ENCODE measurements around the gene ARSI. TPM values are rescaled to one million over a fixed set of nuclear protein-coding genes. Genes with fewer than 3 reads are reported as not detected.
"Not testable (repeated sequence)": the region's sequence is repeated elsewhere in the genome, so short reads cannot be mapped to it uniquely, and the experiment has no call there.

The ARSI gene
- total and polyA plus RNA-seq, 3 experiments from 2014 or later, result not detected

DNA sequence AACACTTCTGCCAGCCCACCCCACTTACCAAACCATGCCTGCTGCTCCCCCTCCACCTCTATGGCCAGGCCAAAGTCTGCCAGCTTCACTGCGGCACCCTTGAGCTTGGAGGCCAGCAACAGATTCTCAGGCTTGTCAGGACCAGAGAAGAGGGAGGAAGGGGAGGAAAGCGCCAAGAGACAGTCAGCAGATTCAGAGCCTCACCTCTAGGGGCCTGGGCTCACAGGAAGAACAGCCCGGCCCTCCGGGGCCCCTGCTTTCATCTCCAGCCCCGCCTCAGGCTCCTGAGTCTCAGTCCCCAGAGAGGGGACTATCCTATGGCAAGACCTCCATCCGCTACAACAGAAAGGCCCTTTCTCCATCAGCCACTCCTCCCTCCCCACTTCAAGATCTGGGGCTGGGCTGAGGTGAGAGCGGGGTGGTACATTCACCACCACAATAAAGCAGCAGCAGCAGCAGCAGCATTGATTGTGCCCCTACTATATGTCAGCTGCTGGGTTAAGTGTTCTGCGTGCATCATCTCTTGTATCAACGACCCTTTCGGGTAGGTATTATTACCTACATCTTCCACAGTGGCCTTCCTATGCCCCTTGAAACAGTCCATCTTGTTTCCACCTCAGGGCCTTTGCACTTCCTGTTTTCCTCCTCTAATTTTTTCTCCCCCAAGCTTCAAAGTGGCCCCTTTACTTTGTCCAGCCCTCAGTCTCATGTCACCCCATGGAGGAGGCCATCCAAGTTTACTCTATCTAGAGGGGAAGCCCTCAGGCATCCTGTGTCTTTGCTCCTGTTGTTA lies 49.1 kb downstream of the ARSI start:
- ChIA-PET POLR2A (no interaction called here), CTCF (no interaction called here)
- Histone ChIP-seq H3K27ac (ENCODE audit: low read depth, low read length) (no peak overlapping the region), H3K27me3 (ENCODE audit: insufficient read depth, low read length, poor library complexity, severe bottlenecking) (no peaks in the 10 kb centered on the region), H3K36me3 (ENCODE audit: insufficient read depth, low read length) (no peaks in the 10 kb centered on the region), H3K9me3 (ENCODE audit: low read length) (no peaks in the 10 kb centered on the region), H3K4me1 (ENCODE audit: insufficient read depth, low read length) (no peaks in the 10 kb centered on the region), H3K4me3 (ENCODE audit: low read length) (no peak overlapping the region)
- H3K36me3 Mint-ChIP-seq, result no peaks in the 10 kb centered on the region
- no peaks in the 10 kb centered on the region for H3K4me1 Mint-ChIP-seq
- peaks cover 2 to 18% of the 10 kb centered on the region in 2 donors for H3K27me3 Mint-ChIP-seq
- peak in 1 of 5 donors; percentile 3 for DNase-seq
- H3K27ac Mint-ChIP-seq, result no peak overlapping the region
- H3K9me3 Mint-ChIP-seq, result no peaks in the 10 kb centered on the region
- H3K4me3 Mint-ChIP-seq, result no peak overlapping the region

DNA sequence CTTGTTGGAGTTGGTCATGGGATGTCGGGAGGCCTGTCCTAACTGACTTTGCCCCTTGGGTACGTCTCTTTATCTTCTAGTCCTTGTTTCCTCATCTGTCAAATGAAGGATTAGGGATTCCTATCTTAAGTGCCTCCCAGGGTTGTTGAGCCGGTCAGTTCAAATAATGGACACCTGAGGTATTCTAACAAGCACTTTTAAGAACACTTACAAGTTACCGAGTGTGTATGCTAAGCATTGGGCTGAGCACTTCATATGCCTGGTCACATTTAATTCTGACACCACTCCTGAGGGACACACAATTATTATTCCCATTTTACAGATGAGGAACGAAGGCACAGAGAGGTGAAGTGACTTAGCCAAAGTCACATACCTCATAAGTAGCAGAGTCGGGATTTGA lies 50.2 kb downstream of the ARSI start:
- no peak for DNase-seq
- no peaks in the 10 kb centered on the region for H3K36me3 Mint-ChIP-seq
- H3K27ac Mint-ChIP-seq, result no peak overlapping the region
- Histone ChIP-seq H3K27me3 (ENCODE audit: insufficient read depth, low read length, poor library complexity, severe bottlenecking) (no peaks in the 10 kb centered on the region), H3K27ac (ENCODE audit: low read depth, low read length) (no peak overlapping the region), H3K4me3 (ENCODE audit: low read length) (no peak overlapping the region), H3K4me1 (ENCODE audit: insufficient read depth, low read length) (no peaks in the 10 kb centered on the region), H3K9me3 (ENCODE audit: low read length) (no peaks in the 10 kb centered on the region), H3K36me3 (ENCODE audit: insufficient read depth, low read length) (no peaks in the 10 kb centered on the region)
- peaks cover 2 to 16% of the 10 kb centered on the region in 2 donors for H3K27me3 Mint-ChIP-seq
- ChIA-PET POLR2A (no interaction called here), CTCF (no interaction called here)
- H3K4me3 Mint-ChIP-seq, result no peak overlapping the region
- H3K4me1 Mint-ChIP-seq, result no peaks in the 10 kb centered on the region
- H3K9me3 Mint-ChIP-seq, result no peaks in the 10 kb centered on the region

DNA sequence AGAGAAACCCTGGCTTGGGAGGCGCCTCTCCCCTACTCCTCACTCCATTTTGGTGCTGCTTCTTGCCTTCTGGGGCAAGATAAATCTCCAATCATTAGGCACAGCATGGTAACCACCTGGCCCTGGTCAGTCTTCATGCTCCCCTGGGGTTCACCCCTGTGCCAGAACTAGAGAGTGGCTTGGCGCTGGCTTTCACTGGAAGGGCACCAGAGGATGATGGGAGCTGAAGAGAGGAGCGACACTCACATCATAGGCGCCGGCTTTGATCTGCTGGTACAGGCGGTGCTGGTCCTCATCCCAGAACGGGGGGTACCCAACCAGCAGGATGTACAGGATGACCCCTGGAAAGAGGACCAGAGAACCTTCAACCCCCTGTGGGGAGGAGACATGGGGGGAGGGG lies 51.2 kb downstream of the ARSI start:
- H3K27ac ChIP-seq (ENCODE audit: low read depth, low read length), result no peak overlapping the region
- H3K4me1 ChIP-seq (ENCODE audit: insufficient read depth, low read length), result no peaks in the 10 kb centered on the region
- CTCF ChIA-PET, result no interaction called here
- no peaks in the 10 kb centered on the region for H3K36me3 Mint-ChIP-seq
- no peaks in the 10 kb centered on the region for H3K4me1 Mint-ChIP-seq
- no peak overlapping the region for H3K4me3 ChIP-seq (ENCODE audit: low read length)
- no peaks in the 10 kb centered on the region for H3K36me3 ChIP-seq (ENCODE audit: insufficient read depth, low read length)
- no peak overlapping the region for H3K4me3 Mint-ChIP-seq
- no peaks in the 10 kb centered on the region for H3K9me3 Mint-ChIP-seq
- no peaks in the 10 kb centered on the region for H3K9me3 ChIP-seq (ENCODE audit: low read length)
- no peak for DNase-seq
- POLR2A ChIA-PET, result no interaction called here
- H3K27me3 Mint-ChIP-seq, result peaks cover 0 to 16% of the 10 kb centered on the region in 2 donors
- H3K27ac Mint-ChIP-seq, result no peak overlapping the region
- H3K27me3 ChIP-seq (ENCODE audit: insufficient read depth, low read length, poor library complexity, severe bottlenecking), result no peaks in the 10 kb centered on the region

DNA sequence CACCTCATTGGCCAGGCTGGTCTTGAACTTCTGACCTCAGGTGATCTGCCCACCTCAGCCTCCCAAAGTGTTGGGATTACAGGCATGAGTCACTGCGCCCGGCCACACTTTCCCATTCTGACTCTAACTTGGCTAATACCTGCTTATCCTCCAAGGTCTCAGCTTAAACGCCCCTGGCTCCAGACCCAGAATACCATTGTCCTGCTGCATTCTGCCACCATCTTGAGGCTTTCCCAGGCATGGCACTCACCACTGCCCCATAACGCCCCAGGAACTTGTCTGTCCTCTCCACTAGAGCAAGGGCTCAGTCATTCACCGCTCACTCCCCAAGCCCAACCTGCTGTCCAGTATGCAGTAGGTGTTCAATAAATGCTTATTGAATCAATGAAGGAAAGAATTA lies 53.0 kb downstream of the ARSI start:
- H3K9me3 ChIP-seq (ENCODE audit: low read length), result no peaks in the 10 kb centered on the region
- no peaks in the 10 kb centered on the region for H3K4me1 Mint-ChIP-seq
- CTCF ChIA-PET, result interaction anchor here (1.0 kb wide), 1 partner anchor 247 kb away, joined by 3 read pairs; no protein-coding TSS in a partner anchor
- H3K4me3 ChIP-seq (ENCODE audit: low read length), result no peak overlapping the region
- no peaks in the 10 kb centered on the region for H3K4me1 ChIP-seq (ENCODE audit: insufficient read depth, low read length)
- POLR2A ChIA-PET, result no interaction called here
- H3K27me3 Mint-ChIP-seq, result peaks cover 2 to 21% of the 10 kb centered on the region in 2 donors
- no peak overlapping the region for H3K27ac Mint-ChIP-seq
- H3K36me3 Mint-ChIP-seq, result no peaks in the 10 kb centered on the region
- H3K27ac ChIP-seq (ENCODE audit: low read depth, low read length), result no peak overlapping the region
- no peak for DNase-seq
- no peaks in the 10 kb centered on the region for H3K36me3 ChIP-seq (ENCODE audit: insufficient read depth, low read length)
- H3K4me3 Mint-ChIP-seq, result no peak overlapping the region
- no peaks in the 10 kb centered on the region for H3K9me3 Mint-ChIP-seq
- no peaks in the 10 kb centered on the region for H3K27me3 ChIP-seq (ENCODE audit: insufficient read depth, low read length, poor library complexity, severe bottlenecking)

DNA sequence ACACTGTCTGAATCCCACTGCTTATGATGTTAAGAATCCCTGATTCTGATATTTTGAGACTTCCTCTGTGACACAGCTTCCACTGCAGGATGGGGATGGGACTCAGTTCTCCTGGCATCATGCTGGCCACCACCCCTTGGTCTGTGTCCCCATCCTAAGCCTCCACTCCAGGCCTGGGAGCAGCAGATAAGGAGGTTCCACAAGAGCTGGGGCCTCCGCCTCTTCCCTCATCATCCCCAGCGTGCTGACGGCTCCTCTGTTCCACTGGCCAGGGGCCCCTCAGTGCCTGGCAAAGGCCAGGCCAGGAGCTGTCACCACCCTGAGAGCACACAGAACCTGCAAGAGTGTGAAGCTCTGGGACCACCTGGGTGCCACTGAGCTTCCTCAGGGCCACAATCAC lies 53.8 kb downstream of the ARSI start:
- H3K4me1 ChIP-seq (ENCODE audit: insufficient read depth, low read length), result no peaks in the 10 kb centered on the region
- ChIA-PET POLR2A (no interaction called here), CTCF (interaction anchor here (1.0 kb wide), 1 partner anchor 248 kb away, joined by 3 read pairs; no protein-coding TSS in a partner anchor)
- H3K36me3 ChIP-seq (ENCODE audit: insufficient read depth, low read length), result no peaks in the 10 kb centered on the region
- Mint-ChIP-seq H3K9me3 (no peaks in the 10 kb centered on the region), H3K4me1 (no peaks in the 10 kb centered on the region), H3K27me3 (peaks cover 2 to 21% of the 10 kb centered on the region in 2 donors), H3K36me3 (no peaks in the 10 kb centered on the region), H3K27ac (no peak overlapping the region), H3K4me3 (no peak overlapping the region)
- H3K4me3 ChIP-seq (ENCODE audit: low read length), result no peak overlapping the region
- DNase-seq, result no peak
- no peaks in the 10 kb centered on the region for H3K27me3 ChIP-seq (ENCODE audit: insufficient read depth, low read length, poor library complexity, severe bottlenecking)
- H3K27ac ChIP-seq (ENCODE audit: low read depth, low read length), result no peak overlapping the region
- no peaks in the 10 kb centered on the region for H3K9me3 ChIP-seq (ENCODE audit: low read length)

DNA sequence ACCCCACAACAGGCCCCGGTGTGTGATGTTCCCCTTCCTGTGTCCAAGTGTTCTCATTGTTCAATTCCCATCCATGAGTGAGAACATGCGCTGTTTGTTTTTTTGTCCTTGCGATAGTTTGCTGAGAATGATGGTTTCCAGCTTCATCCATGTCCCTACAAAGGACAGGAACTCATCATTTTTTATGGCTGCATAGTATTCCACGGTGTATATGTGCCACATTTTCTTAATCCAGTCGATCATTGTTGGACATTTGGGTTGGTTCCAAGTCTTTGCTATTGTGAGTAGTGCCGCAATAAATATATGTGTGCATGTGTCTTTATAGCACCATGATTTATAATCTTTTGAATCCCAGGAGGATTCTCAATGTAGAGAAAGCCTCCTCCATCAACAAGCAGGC lies 54.2 kb downstream of the ARSI start:
- H3K27ac Mint-ChIP-seq; H3K4me3 Mint-ChIP-seq; H3K27me3 ChIP-seq (ENCODE audit: insufficient read depth, low read length, poor library complexity, severe bottlenecking); CTCF ChIA-PET; H3K36me3 Mint-ChIP-seq; H3K27ac ChIP-seq (ENCODE audit: low read depth, low read length); POLR2A ChIA-PET; DNase-seq; H3K9me3 Mint-ChIP-seq; H3K9me3 ChIP-seq (ENCODE audit: low read length); H3K36me3 ChIP-seq (ENCODE audit: insufficient read depth, low read length); H3K4me1 Mint-ChIP-seq; H3K4me1 ChIP-seq (ENCODE audit: insufficient read depth, low read length); H3K4me3 ChIP-seq (ENCODE audit: low read length): not testable (repeated sequence)
- peaks cover 2 to 21% of the 10 kb centered on the region in 2 donors for H3K27me3 Mint-ChIP-seq

DNA sequence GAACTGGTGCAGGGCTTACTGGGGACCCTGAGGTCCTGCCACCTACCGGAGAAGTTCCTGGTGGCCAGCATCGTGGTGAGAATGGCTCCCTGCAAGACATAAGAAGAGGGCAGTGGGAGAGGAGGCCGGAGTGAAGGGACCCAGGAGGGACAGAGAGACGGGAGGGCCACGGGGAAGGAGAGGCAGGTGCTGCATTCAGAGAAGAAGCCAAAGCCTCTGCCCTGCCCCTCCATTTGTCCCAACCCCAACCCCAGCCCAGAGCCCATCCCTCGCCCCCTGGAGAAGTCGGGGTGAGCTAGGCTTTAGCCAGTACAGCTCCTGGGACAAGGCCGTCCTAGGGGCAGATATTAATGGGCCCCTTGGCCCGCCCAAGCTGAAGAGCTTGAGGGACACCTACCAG lies 55.0 kb downstream of the ARSI start:
- ChIA-PET POLR2A (no interaction called here), CTCF (no interaction called here)
- no peaks in the 10 kb centered on the region for H3K9me3 Mint-ChIP-seq
- Histone ChIP-seq H3K4me1 (ENCODE audit: insufficient read depth, low read length) (no peaks in the 10 kb centered on the region), H3K27ac (ENCODE audit: low read depth, low read length) (no peak overlapping the region), H3K9me3 (ENCODE audit: low read length) (no peaks in the 10 kb centered on the region), H3K4me3 (ENCODE audit: low read length) (no peak overlapping the region), H3K27me3 (ENCODE audit: insufficient read depth, low read length, poor library complexity, severe bottlenecking) (no peaks in the 10 kb centered on the region), H3K36me3 (ENCODE audit: insufficient read depth, low read length) (no peaks in the 10 kb centered on the region)
- no peaks in the 10 kb centered on the region for H3K4me1 Mint-ChIP-seq
- no peak for DNase-seq
- no peak overlapping the region for H3K4me3 Mint-ChIP-seq
- H3K27ac Mint-ChIP-seq, result no peak overlapping the region
- no peaks in the 10 kb centered on the region for H3K36me3 Mint-ChIP-seq
- H3K27me3 Mint-ChIP-seq, result peaks cover 2 to 21% of the 10 kb centered on the region in 2 donors

DNA sequence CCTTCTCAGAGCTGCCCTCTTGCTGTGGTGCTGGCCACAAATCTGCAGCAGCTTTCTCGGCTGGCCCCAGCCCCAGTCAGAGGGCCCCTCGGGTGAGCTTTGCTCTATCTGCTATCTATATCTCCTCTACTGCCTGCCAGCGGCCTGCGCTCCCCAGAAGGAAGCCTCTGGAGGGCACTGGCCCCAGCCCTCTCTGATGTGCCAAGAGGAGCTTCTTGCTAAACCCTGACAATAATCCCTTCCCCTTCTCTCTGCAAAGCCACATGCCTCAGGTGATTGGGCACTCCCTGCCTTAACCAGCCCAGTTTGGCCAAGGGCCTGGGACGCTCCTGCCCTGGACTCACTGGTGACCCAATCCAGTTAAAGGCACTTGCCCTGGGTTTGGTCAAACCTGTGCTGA lies 55.9 kb downstream of the ARSI start:
- H3K27me3 Mint-ChIP-seq, result peaks cover 2 to 21% of the 10 kb centered on the region in 2 donors
- no peaks in the 10 kb centered on the region for H3K9me3 Mint-ChIP-seq
- H3K4me1 Mint-ChIP-seq, result no peaks in the 10 kb centered on the region
- Histone ChIP-seq H3K27me3 (ENCODE audit: insufficient read depth, low read length, poor library complexity, severe bottlenecking) (no peaks in the 10 kb centered on the region), H3K27ac (ENCODE audit: low read depth, low read length) (no peak overlapping the region), H3K9me3 (ENCODE audit: low read length) (no peaks in the 10 kb centered on the region), H3K36me3 (ENCODE audit: insufficient read depth, low read length) (no peaks in the 10 kb centered on the region), H3K4me1 (ENCODE audit: insufficient read depth, low read length) (no peaks in the 10 kb centered on the region), H3K4me3 (ENCODE audit: low read length) (no peak overlapping the region)
- ChIA-PET CTCF (no interaction called here), POLR2A (no interaction called here)
- no peaks in the 10 kb centered on the region for H3K36me3 Mint-ChIP-seq
- H3K4me3 Mint-ChIP-seq, result no peak overlapping the region
- DNase-seq, result no peak
- H3K27ac Mint-ChIP-seq, result no peak overlapping the region

All from CD8-positive, alpha-beta memory T cell (primary cell).